ENCODE measurements around the gene CDK5RAP3. TPM values are rescaled to one million over a fixed set of nuclear protein-coding genes. Genes with fewer than 3 reads are reported as not detected.
"Not testable (repeated sequence)": the region's sequence is repeated elsewhere in the genome, so short reads cannot be mapped to it uniquely, and the experiment has no call there.

The CDK5RAP3 gene
- total RNA-seq, 1 donor from 2014 or later: 190 TPM

DNA sequence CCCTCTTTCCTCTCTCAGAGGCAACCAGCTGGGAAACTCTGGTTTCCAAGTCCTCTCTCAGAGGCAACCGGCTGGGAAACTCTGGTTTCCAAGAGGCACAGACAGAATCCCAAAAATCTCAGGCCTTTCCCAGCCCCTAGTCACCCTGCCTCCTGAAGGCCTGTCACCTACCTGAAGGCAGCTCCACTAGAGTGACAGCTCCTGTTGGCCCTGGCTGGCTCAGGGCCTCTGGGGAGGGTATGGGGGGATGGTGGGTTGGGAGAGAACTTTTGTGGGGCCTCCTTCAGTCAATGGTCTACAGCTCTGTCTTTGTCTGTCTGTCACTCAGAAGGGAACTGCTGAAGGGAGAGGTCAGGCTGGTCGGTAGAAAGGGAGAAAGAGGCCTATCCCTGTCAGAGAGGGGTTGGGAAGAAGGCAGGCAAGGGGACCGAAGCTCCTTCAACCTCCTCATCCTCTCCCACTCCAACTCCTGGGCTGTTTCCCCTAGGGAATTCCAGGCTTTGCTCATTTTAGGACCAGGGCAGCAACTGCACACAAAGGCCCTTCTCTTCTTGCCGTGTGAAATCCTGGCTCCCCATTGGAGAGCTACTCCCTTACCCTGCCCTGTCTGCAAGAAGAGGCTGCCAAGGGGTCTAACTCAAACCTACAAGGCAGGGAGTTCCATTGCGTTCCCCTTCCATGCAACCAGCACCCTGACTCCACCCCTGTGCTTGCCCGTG lies 43.1 kb downstream of the CDK5RAP3 start:
- intact Hi-C loops (cut with micrococcal nuclease): loop anchor here (5.0 kb wide), 2 partner anchors 37 to 117 kb away; partner anchors contain the start of gene SP2
- H3K27me3 Mint-ChIP-seq (ENCODE audit: insufficient read depth): peaks cover 7% of the 10 kb centered on the region
- peaks cover 13% of the 10 kb centered on the region for H3K4me1 Mint-ChIP-seq (ENCODE audit: low read depth)
- H3K9me3 Mint-ChIP-seq: no peaks in the 10 kb centered on the region
- no peak overlapping the region for H3K4me3 Mint-ChIP-seq
- no peak for DNase-seq (ENCODE audit: low spot score)
- no peak overlapping the region for H3K27ac Mint-ChIP-seq
- H3K36me3 Mint-ChIP-seq (ENCODE audit: low read depth): no peaks in the 10 kb centered on the region

DNA sequence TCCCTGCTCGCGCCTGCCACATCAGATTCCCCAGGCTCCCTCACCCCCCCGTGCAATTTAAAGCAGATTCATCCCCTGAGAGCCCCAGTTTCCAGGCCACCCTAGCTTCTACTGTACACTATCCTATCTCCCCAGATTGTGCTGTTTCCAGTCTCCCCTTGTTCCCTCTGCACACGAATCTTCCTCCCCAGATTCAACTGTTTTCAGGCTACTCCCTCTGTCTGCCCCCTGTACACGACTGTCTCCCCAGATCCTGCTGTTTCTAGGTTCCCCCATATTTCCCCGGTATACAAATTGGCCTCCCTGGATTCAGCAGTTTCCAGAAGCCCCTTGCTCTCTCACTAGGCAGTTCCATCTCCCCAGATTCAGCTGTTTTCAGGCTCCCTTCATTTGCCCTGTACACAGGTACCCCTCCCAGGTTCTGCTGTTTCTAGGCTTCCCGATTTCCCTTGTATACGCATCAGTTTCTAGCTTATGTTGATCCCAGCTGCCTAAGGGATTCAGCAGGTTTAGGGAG lies 43.7 kb downstream of the CDK5RAP3 start:
- Mint-ChIP-seq H3K27me3 (ENCODE audit: insufficient read depth) (peaks cover 4% of the 10 kb centered on the region), H3K36me3 (ENCODE audit: low read depth) (no peaks in the 10 kb centered on the region)
- intact Hi-C loops (cut with micrococcal nuclease): loop anchor here (5.0 kb wide), 2 partner anchors 37 to 117 kb away; partner anchors contain the start of gene SP2

DNA sequence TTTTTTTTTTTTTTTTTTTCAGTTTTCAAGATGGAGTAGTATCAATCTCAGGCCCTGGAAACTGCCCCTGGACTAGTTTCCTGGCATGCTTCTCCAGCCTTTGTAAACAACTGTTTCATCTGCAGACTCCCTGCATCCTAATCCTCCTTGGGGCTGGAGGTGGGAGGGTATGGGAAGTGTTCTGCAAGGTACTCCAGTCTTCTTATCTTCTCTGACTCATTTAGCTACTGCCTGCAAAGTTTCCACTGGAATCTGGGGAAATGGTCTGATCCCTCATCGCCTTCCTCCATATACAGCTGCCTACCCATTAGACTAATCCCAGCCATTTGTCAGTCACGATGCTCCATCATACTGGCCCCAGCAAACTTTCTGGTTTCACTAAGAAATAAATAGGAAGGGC lies 45.2 kb downstream of the CDK5RAP3 start:
- Mint-ChIP-seq H3K4me3 (no peak overlapping the region), H3K36me3 (ENCODE audit: low read depth) (no peaks in the 10 kb centered on the region), H3K9me3 (no peaks in the 10 kb centered on the region), H3K27me3 (ENCODE audit: insufficient read depth) (peaks cover 1% of the 10 kb centered on the region), H3K4me1 (ENCODE audit: low read depth) (peaks cover 12% of the 10 kb centered on the region), H3K27ac (no peak overlapping the region)
- intact Hi-C loops (cut with micrococcal nuclease): no loop called here
- DNase-seq (ENCODE audit: low spot score): no peak

More for the DNA sequence above, 43.7 kb downstream of the CDK5RAP3 start:
- H3K9me3 Mint-ChIP-seq: no peaks in the 10 kb centered on the region
- no peak overlapping the region for H3K27ac Mint-ChIP-seq
- DNase-seq (ENCODE audit: low spot score): no peak
- H3K4me3 Mint-ChIP-seq: no peak overlapping the region
- H3K4me1 Mint-ChIP-seq (ENCODE audit: low read depth): peaks cover 13% of the 10 kb centered on the region

DNA sequence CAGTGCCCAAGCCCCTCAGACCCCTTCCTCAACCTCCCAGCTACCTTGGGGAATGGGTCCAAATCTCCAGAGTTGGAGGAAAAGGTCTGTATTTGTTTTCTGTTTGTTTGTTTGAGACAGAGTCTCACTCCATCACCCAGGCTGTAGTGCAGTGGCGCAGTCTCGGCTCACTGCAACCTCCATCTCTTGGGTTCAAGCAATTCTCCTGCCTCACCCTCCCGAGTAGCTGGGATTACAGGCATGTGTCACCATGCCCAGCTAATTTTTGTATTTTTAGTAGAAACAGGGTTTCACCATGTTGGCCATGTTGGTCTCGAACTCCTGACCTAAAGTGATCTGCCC lies 46.9 kb downstream of the CDK5RAP3 start:
- intact Hi-C loops (cut with micrococcal nuclease): loop anchor here (2.0 kb wide), 1 partner anchor 175 kb away; no protein-coding TSS in a partner anchor
- H3K9me3 Mint-ChIP-seq; H3K4me1 Mint-ChIP-seq (ENCODE audit: low read depth); DNase-seq (ENCODE audit: low spot score); H3K36me3 Mint-ChIP-seq (ENCODE audit: low read depth): not testable (repeated sequence)
- H3K27ac Mint-ChIP-seq: peak overlapping the region; percentile 79
- peak overlapping the region; percentile 21 for H3K4me3 Mint-ChIP-seq
- peaks cover 13% of the 10 kb centered on the region for H3K27me3 Mint-ChIP-seq (ENCODE audit: insufficient read depth)

DNA sequence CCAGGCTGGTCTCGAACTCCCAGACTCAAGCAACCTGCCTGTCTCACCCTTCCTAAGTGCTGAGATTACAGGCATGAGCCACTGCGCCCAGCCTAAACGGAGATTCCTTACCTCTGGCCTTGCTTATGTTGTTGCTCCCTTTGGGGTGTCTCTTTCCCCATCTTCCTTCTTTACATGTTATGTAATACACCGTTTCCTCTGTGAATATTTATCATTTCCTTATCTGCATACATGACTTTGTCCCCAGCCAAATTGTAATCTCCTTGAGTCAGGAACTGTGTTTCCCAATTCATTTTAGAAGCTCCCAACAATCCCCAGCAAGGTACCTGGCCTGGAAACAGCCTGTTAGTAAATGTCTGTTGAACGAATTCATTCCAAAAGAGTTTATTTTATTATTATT lies 51.0 kb downstream of the CDK5RAP3 start:
- intact Hi-C loops (cut with micrococcal nuclease): no loop called here
- Mint-ChIP-seq H3K27me3 (ENCODE audit: insufficient read depth) (peaks cover 23% of the 10 kb centered on the region), H3K27ac (no peak overlapping the region), H3K4me1 (ENCODE audit: low read depth) (peaks cover 34% of the 10 kb centered on the region), H3K9me3 (no peaks in the 10 kb centered on the region), H3K36me3 (ENCODE audit: low read depth) (no peaks in the 10 kb centered on the region), H3K4me3 (no peak overlapping the region)
- DNase-seq (ENCODE audit: low spot score): no peak

DNA sequence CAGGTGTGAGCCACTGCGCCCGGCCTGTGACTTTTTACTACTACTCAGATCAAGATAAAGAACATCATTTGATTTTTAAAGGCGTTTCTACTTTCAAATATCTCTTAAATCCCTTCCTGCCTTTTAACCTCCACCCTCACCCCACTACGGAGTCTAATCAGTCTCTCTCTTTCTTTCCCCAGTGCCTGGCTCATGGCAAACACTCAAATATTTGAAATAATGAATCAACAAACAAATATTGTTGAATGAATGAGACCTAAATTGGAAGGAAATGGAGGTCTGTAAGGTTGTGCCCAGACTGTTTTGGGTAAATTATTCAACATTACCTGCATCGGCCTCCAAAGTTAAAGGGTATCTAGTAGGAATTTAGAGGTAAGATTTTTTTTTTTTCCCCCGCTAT lies 52.0 kb downstream of the CDK5RAP3 start:
- Mint-ChIP-seq H3K4me1 (ENCODE audit: low read depth) (peaks cover 27% of the 10 kb centered on the region), H3K36me3 (ENCODE audit: low read depth) (no peaks in the 10 kb centered on the region), H3K4me3 (peak overlapping the region; percentile 51), H3K9me3 (no peaks in the 10 kb centered on the region), H3K27ac (no peak overlapping the region), H3K27me3 (ENCODE audit: insufficient read depth) (peaks cover 29% of the 10 kb centered on the region)
- no peak for DNase-seq (ENCODE audit: low spot score)
- intact Hi-C loops (cut with micrococcal nuclease): no loop called here

DNA sequence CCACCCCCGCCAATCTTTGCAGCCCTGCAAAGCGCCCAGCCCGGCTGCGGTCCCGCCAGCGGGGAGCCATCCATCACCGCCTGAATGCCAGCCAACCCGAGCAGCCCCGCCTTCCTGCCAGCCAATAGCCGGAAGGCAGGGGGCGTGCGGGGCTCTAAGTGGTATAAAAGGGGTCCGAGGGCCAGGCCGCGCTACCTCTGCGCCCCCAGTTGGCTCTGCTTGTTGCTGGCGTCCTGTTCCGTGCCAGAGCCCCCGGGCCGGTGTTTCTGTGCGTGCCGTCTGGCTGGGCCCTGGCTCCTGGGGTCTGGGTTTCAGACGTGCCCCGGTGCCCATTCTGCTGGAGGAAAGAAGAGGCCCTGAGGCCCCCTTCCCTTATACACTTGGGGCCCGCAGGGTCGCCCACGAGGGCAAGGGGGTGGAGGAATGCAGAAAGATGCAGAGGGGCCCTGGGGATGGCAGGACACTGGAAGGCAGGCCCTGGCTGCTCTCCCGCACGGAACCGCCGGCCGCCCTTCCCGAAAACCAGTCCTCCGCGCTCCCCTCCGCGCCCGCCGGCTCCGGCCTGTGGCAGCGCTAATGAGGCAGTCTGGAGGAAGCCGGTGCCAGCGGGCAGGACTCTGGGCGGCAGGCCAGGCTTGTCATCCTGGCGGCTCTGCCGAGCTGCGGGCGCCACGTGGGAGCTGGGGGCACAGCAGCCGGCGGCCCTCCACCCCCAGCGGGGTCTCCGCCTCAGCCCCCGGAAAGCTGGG lies 52.7 kb downstream of the CDK5RAP3 start:
- Mint-ChIP-seq H3K36me3 (ENCODE audit: low read depth) (no peaks in the 10 kb centered on the region), H3K4me3 (peak overlapping the region; percentile 74), H3K27me3 (ENCODE audit: insufficient read depth) (peaks cover 29% of the 10 kb centered on the region), H3K9me3 (no peaks in the 10 kb centered on the region), H3K4me1 (ENCODE audit: low read depth) (peaks cover 27% of the 10 kb centered on the region), H3K27ac (no peak overlapping the region)
- intact Hi-C loops (cut with micrococcal nuclease): loop anchor here (2.0 kb wide), 4 partner anchors 45 to 869 kb away; partner anchors contain the start of gene ATP5MC1
- peak; percentile 25 for DNase-seq (ENCODE audit: low spot score)

DNA sequence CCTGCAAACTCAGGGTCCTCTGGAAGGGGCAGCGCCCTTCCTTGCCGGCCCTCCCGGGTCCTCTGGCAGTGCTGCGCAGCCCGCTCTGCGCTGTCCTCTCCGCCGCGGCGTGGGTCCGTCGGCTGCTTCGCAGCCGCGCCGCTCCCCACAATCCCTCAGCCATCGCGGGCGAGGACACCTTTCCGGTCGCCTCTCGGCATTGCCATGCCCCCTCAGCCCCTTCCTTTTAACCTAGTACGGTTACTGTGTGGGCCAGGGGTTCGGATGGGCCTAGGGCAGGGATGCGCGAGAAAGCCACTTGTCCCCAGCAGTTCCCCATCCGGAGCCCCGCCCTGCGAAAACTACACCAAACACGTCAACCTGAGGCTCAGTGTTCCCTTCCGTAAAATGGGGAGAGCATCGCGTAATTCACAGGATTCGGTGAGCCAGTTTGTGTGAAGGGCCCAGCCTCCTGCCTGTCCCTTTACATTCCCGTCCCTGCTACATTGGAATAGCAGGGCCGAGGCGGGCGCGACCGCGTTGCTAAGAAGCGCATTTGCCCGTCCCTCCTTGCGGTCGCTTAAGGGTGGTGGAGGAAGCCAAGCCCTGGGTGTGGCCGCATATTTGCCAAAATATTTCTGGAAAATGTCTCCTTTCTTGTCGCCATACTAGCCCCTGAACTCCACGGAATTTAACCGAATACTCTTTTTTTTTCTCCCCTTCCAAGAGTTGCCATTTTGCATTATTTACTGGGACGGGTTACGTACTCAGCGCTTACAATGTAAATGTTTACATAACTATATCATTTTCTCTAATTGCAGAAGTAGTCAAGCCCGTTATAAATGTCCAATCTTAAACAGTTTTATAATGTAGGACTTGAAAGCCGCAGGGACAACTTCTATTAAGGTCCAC lies 53.5 kb downstream of the CDK5RAP3 start:
- Mint-ChIP-seq H3K27ac (peak overlapping the region; percentile 91), H3K4me1 (ENCODE audit: low read depth) (peaks cover 27% of the 10 kb centered on the region), H3K27me3 (ENCODE audit: insufficient read depth) (peaks cover 29% of the 10 kb centered on the region), H3K4me3 (peak overlapping the region; percentile 86), H3K9me3 (no peaks in the 10 kb centered on the region), H3K36me3 (ENCODE audit: low read depth) (no peaks in the 10 kb centered on the region)
- DNase-seq (ENCODE audit: low spot score): no peak
- intact Hi-C loops (cut with micrococcal nuclease): loop anchor here (1.0 to 2.0 kb wide), 15 partner anchors 13 to 868 kb away; partner anchors contain the start of genes ATP5MC1, CBX1, COPZ2 and HOXB5

DNA sequence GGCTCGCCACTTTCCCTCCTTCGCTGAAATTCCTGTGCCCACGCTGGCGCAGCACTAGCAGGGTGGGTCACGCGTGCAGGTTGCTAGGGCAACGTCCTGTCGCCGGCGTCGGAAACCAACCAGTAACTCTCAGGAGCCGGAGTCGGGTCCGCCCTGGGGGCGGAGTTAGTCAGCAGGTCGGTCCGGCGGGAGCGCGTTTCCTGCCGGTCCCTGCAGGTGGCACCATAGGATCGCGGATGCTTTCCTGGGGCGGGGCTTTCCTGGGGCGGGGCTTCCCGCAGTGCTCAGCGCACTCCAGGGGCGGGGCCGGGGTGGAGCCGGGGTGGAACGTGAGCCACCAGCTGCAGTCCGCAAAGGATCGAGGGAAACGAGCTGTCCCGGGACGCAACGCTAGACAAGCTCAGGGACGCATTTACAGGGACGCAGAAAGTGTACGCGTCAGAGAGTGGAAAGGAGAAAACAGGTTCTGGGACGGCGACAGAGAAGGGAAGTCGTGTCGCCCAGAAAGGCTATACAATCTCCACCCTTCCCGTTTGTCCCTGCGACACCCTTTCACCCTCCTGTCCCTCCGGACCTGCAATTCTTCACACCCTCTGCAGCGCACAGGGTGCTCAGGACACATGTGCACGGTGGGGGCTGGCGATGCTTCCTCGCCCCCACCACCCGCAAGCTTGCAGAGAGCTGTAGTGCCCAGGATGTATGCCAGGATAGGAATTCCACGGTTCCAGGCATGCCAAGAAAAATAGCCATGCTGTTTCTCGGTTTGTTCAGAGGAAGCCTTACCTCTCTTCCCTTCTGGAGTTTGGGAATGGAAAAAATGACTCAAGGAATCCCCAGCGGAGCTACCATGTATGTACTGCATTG lies 54.4 kb downstream of the CDK5RAP3 start:
- intact Hi-C loops (cut with micrococcal nuclease): loop anchor here (1.0 to 2.0 kb wide), 15 partner anchors 12 to 868 kb away; partner anchors contain the start of genes ATP5MC1, CBX1, COPZ2 and HOXB5
- Mint-ChIP-seq H3K36me3 (ENCODE audit: low read depth) (no peaks in the 10 kb centered on the region), H3K27ac (peak overlapping the region; percentile 75), H3K4me3 (peak overlapping the region; percentile 86), H3K27me3 (ENCODE audit: insufficient read depth) (peaks cover 30% of the 10 kb centered on the region), H3K4me1 (ENCODE audit: low read depth) (peaks cover 27% of the 10 kb centered on the region), H3K9me3 (no peaks in the 10 kb centered on the region)
- peak; percentile 94 for DNase-seq (ENCODE audit: low spot score)

DNA sequence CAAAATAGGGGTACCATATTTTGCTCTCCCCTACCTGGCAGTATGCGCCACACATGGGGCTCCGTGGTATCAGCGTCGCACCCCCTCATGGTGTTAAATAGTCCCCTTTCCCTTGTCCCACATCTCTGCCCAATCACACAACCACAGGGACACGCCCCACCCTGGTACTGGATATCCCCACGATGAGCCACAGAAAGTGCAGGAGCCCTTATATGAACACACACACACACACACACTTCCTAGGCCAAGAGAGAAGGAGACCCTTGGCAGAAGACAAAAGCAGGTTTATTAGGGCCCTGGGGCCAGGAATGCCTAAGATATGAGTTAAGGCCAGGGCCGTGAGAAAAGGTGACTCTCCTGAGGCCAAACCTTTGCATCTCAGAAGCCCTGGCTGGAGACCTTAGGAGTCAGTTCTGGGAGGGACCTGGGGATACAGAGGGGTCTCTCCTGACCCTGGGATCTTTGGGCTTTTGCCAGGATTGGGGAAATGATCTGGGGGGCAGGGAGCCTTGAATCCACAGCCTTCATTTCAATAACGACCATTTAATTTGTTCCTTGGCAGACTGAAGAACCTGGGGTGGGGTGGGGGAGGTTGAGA lies 55.1 kb downstream of the CDK5RAP3 start:
- Mint-ChIP-seq H3K36me3 (ENCODE audit: low read depth) (no peaks in the 10 kb centered on the region), H3K27ac (no peak overlapping the region), H3K4me3 (peak overlapping the region; percentile 86), H3K9me3 (no peaks in the 10 kb centered on the region), H3K27me3 (ENCODE audit: insufficient read depth) (peaks cover 37% of the 10 kb centered on the region), H3K4me1 (ENCODE audit: low read depth) (peaks cover 27% of the 10 kb centered on the region)
- DNase-seq (ENCODE audit: low spot score): no peak
- intact Hi-C loops (cut with micrococcal nuclease): loop anchor here (1.0 to 2.0 kb wide), 15 partner anchors 11 to 867 kb away; partner anchors contain the start of genes ATP5MC1, CBX1, COPZ2 and HOXB5

DNA sequence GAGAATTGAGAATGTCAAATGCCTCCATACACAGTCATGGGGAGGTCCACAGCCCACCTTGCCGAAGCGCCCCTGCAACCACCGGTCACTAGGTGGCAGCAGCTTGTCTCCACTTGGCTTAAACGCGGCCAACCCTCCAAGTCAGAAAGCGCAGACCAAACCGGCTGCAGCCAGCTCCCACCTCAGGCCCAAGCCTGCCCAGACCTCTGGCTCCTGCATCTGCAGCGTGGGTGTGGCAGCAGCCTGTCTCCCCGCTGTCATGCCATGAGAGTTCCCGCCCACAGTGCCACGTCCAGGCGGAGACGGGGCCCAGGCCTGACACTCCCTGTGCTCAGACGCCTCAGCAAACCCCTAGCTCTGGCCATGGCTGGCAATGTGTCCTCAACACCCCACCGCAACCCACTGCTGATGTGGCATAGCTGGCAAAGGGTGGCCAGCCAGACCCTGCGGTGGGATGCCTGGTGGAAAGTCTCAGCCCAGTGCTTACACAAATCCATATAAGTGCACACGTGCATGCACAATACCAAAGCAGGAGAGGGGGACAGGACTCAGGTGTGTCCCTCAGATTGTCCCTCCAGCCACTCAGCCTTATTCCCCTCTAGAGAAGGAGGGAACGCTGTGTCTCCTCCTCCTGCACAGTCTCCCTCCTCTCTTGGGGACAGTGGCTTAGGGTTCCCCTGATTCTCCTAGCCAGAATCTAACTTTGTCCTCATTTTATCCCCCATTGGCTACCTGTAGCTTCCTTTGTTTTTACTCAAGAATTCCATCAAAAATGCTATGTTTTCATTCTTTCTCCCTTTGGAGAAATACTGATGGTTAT lies 55.8 kb downstream of the CDK5RAP3 start:
- peak; percentile 63 for DNase-seq (ENCODE audit: low spot score)
- peaks cover 33% of the 10 kb centered on the region for H3K27me3 Mint-ChIP-seq (ENCODE audit: insufficient read depth)
- peak overlapping the region; percentile 3 for H3K4me3 Mint-ChIP-seq
- intact Hi-C loops (cut with micrococcal nuclease): no loop called here
- H3K4me1 Mint-ChIP-seq (ENCODE audit: low read depth): peaks cover 27% of the 10 kb centered on the region
- no peak overlapping the region for H3K27ac Mint-ChIP-seq
- H3K36me3 Mint-ChIP-seq (ENCODE audit: low read depth): no peaks in the 10 kb centered on the region
- H3K9me3 Mint-ChIP-seq: no peaks in the 10 kb centered on the region

Measured in activated T-helper 1 cell treated with anti-CD3 and anti-CD28 coated beads, Interleukin-12 subunit alpha, Interleukin-12 subunit beta, Interleukin-2, Interleukin-4 antibody, amounts not matched to agents 30 ng/mL and 10 ng/mL and 1 ng/mL, durations not matched to agents 14 hours and 24 hours and 36 hours (primary cell).